ENCODE measurements around the gene NHERF2.

DNA sequence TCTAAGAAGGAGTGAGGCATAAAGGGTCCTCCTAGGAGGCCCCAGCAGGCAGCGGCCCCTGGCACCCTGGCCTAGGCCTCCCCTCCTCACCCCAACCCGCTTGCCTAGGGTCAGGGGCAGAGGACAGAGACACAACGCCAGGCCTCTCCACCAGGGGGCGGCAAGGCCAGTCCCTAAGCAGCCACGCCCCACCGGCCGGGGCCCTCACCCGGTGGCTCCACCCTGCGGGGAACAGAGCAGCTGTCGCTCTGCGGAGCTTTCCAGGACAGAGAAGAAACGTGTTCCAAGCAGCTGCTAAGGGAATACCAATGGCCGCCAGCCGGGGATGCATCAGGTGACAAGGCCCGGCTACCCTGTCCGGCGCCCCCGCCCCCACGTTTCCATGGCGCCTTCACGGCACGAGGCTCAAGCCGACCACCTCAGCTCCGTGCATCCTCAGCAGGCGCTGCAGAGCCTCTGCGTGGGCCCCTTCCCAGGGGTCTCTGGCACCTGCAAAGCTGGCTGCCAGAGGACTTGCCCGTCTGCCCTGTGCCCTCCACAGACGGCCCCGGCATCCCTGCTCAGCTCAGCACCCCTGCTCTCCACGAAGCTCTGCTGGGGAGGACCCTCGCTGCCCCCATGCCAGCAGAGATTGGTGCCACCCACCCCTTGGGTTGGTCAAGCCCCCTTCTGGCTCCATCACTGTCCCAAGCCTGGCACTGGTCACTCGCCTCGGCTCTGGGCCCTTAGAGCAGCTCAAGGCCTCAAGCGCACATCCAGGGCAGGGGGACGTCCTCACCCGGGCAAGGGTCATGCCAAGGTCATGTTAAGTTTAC is 22.7 kb upstream of the NHERF2 start:
- TF ChIP-seq POLR2A (IDR thresholded peaks at IDR 0.05; ENCODE audit: low read length): no peak
- TF ChIP-seq GATA1 (IDR thresholded peaks at IDR 0.05; ENCODE audit: low read depth, low read length): no peak
